Measurements from ENCODE around the gene SNTG2.

GRCh38 chr2:1405967-1406366 is 455.3 kb downstream of the SNTG2 start:
- TF ChIP-seq CTCF (IDR thresholded peaks at IDR 0.05 in 8 of 11, conservative IDR thresholded peaks at IDR 0.05 in 3 of 11) (no peak), POLR2A (IDR thresholded peaks at IDR 0.05) (no peak)

All from spleen (tissue), 7 donors.